Mesenteric fat pad (tissue), 1 donor: Measurements from ENCODE around the gene PKD2L1. TPM values are rescaled to one million over a fixed set of nuclear protein-coding genes. Genes with fewer than 3 reads are reported as not detected.
"Not testable (repeated sequence)": the region's sequence is repeated elsewhere in the genome, so short reads cannot be mapped to it uniquely, and the experiment has no call there.

Experiments used
- DNase-seq: peaks from one replicate; pipeline ENCODE4 v3.0.0-alpha.2; 2020; ENCODE audit warnings: low spot score
- long read RNA-seq: library from polyadenylated mRNA; unstranded; transcript quantifications from one replicate; pipeline ENCODE4 v2.0.0, GENCODE V29; 2020
- total RNA-seq: library from RNA; stranded (reverse); fragmentation: NEBNext Ultra II Directional; extraction: Animal tissue kit (Norgen Biotek cat#: 25700); gene quantifications from one replicate; pipeline ENCODE4 v1.2.1, GENCODE V29; 2021
- donor health status: DM: yes; HTN: yes; CAD: no.

Gene PKD2L1
- total RNA-seq, result 0.39 TPM
- long read RNA-seq, partial matches to known transcripts, result 0 of 2 reads
- long read RNA-seq, other reads (novel, unspliced or antisense), result 2 of 2 reads

GRCh38 chr10:100330079-100330478, at the start of gene PKD2L1:
PKD2L1 (minus strand) TSS chr10:100330228; CDS start chr10:100330103, 125 bp downstream.
- DNase-seq, result no peak

- no peak for DNase-seq
These were observed 47.8 kb upstream of the PKD2L1 start for GRCh38 chr10:100377830-100378229.

- DNase-seq, result not testable (repeated sequence)
These were observed 46.6 kb upstream of the PKD2L1 start for GRCh38 chr10:100376656-100377055.

- DNase-seq, result not testable (repeated sequence)
These were observed 44.8 kb upstream of the PKD2L1 start for GRCh38 chr10:100374677-100375353.

GRCh38 chr10:100374200-100374655, 44.2 kb upstream of the PKD2L1 start:
- no peak for DNase-seq

GRCh38 chr10:100373298-100374199, 43.5 kb upstream of the PKD2L1 start:
- peak; percentile 97 for DNase-seq

GRCh38 chr10:100372415-100373297, 42.6 kb upstream of the PKD2L1 start:
- no peak for DNase-seq

- no peak for DNase-seq
These were observed 41.5 kb upstream of the PKD2L1 start for GRCh38 chr10:100371482-100372027.

GRCh38 chr10:100370714-100371481, 40.9 kb upstream of the PKD2L1 start:
- peak; percentile 91 for DNase-seq

GRCh38 chr10:100368721-100369120, 38.7 kb upstream of the PKD2L1 start:
- DNase-seq, result no peak

GRCh38 chr10:100364735-100365391, 34.8 kb upstream of the PKD2L1 start:
- no peak for DNase-seq

- DNase-seq, result no peak
These were observed 34.1 kb upstream of the PKD2L1 start for GRCh38 chr10:100364175-100364574.

- no peak for DNase-seq
These were observed 32.8 kb upstream of the PKD2L1 start for GRCh38 chr10:100362570-100363496.

GRCh38 chr10:100360234-100360633, 30.2 kb upstream of the PKD2L1 start:
- DNase-seq, result no peak

GRCh38 chr10:100359529-100360150, 29.6 kb upstream of the PKD2L1 start:
- no peak for DNase-seq

- DNase-seq, result no peak
These were observed 29.0 kb upstream of the PKD2L1 start for GRCh38 chr10:100359030-100359432.

GRCh38 chr10:100357059-100357858, 27.2 kb upstream of the PKD2L1 start:
- no peak for DNase-seq
